K562 (cell line): Measurements from ENCODE around the gene PI4KA. TPM values are rescaled to one million over a fixed set of nuclear protein-coding genes. Genes with fewer than 3 reads are reported as not detected.
A peak's percentile ranks its signal among the peaks of the same experiment; 100 is the strongest.

Experiments used
- CBFA2T3 ChIP-seq: fragments of 450-650 bp; IDR thresholded peaks from 2 replicates; pipeline ENCODE4 v1.6.1; 2017
- CBX5 ChIP-seq: IDR thresholded peaks from 2 replicates; pipeline ENCODE4 v1.6.1; 2014; ENCODE audit warnings: low read depth, borderline replicate concordance
- CCAR2 ChIP-seq: fragments of 200-400 bp; formaldehyde crosslinking; IDR thresholded peaks from 2 replicates; pipeline ENCODE4 v1.6.1; 2017; ENCODE audit warnings: mild to moderate bottlenecking, low read depth, low read length
- CREBBP ChIP-seq: IDR thresholded peaks from one replicate; pipeline ENCODE4 v1.6.1; 2012; ENCODE audit warnings: low read depth, mild to moderate bottlenecking, control low read depth, inconsistent platforms, low read length
- ELF1 ChIP-seq: fragments of 200-800 bp; sonication (Bioruptor generic); IDR thresholded peaks from 2 replicates; pipeline ENCODE4 v1.6.1; 2016; ENCODE audit warnings: missing genetic modification characterization, missing compliant biosample characterization
- ETS2 ChIP-seq: IDR thresholded peaks from 2 replicates; pipeline ENCODE4 v1.6.1; 2016; ENCODE audit warnings: borderline replicate concordance, missing genetic modification characterization, mild to moderate bottlenecking, moderate library complexity, missing compliant biosample characterization; ENCODE audit not compliant: poor library complexity, severe bottlenecking
- FOXJ2 ChIP-seq: fragments of 200-800 bp; sonication (Bioruptor generic); IDR thresholded peaks from 2 replicates; pipeline ENCODE4 v1.6.1; 2016; ENCODE audit warnings: missing genetic modification characterization, missing compliant biosample characterization
- HDAC6 ChIP-seq: IDR thresholded peaks from 2 replicates; pipeline ENCODE4 v1.6.1; 2012; ENCODE audit warnings: low read depth, mild to moderate bottlenecking, control low read depth, inconsistent platforms, low read length, moderate library complexity
- HNRNPL ChIP-seq: fragments of 200-400 bp; formaldehyde crosslinking; IDR thresholded peaks from 2 replicates; pipeline ENCODE4 v1.6.1; 2017; ENCODE audit warnings: low read depth, mild to moderate bottlenecking, low read length
- MAFG ChIP-seq: fragments of 450-650 bp; conservative IDR thresholded peaks from 2 replicates; pipeline ENCODE4 v1.6.1; 2016; ENCODE audit warnings: missing genetic modification characterization, missing compliant biosample characterization
- MAFK ChIP-seq: IDR thresholded peaks from 2 replicates; pipeline ENCODE4 v1.6.1; 2011; ENCODE audit warnings: low read length, improper control_type of control experiment
- MIER1 ChIP-seq: fragments of 450-650 bp; IDR thresholded peaks from 2 replicates; pipeline ENCODE4 v1.6.1; 2016; ENCODE audit warnings: antibody characterized with exemption, mild to moderate bottlenecking, low read depth
- MTA1 ChIP-seq: fragments of 450-650 bp; IDR thresholded peaks from 2 replicates; pipeline ENCODE4 v1.6.1; 2017; ENCODE audit warnings: borderline replicate concordance
- NFIC ChIP-seq: fragments of 450-650 bp; IDR thresholded peaks from 2 replicates; pipeline ENCODE4 v1.6.1; 2017; ENCODE audit warnings: mild to moderate bottlenecking, inconsistent platforms
- SIX5 ChIP-seq, 2 experiments: IDR thresholded peaks; 2 replicates each; pipeline ENCODE4 v1.6.1; 2011; ENCODE audit warnings: low read length in 2 of 2, borderline replicate concordance in 1 of 2, low read depth in 1 of 2, mild to moderate bottlenecking in 1 of 2, moderate library complexity in 1 of 2; ENCODE audit not compliant: insufficient read depth in 1 of 2
- SP1 ChIP-seq: sonication (generic); formaldehyde crosslinking; IDR thresholded peaks from 2 replicates; pipeline ENCODE4 v1.8.1; 2022; ENCODE audit warnings: mild to moderate bottlenecking, missing genetic modification reagents
- TAF15 ChIP-seq: fragments of 200-400 bp; formaldehyde crosslinking; IDR thresholded peaks from 2 replicates; pipeline ENCODE4 v1.6.1; 2017; ENCODE audit warnings: mild to moderate bottlenecking, low read depth, low read length, moderate library complexity
- TAF7 ChIP-seq: fragments of 450-650 bp; IDR thresholded peaks from 2 replicates; pipeline ENCODE4 v1.6.1; 2016; ENCODE audit warnings: missing genetic modification characterization, missing compliant biosample characterization
- ZBTB1 ChIP-seq: sonication (generic); formaldehyde crosslinking; IDR thresholded peaks from 2 replicates; pipeline ENCODE4 v1.8.1; 2023; ENCODE audit warnings: missing genetic modification reagents, low read depth, mild to moderate bottlenecking, borderline replicate concordance
- ZNF274 ChIP-seq: IDR thresholded peaks from 2 replicates; pipeline ENCODE4 v1.6.1; 2011; ENCODE audit warnings: low read depth, mild to moderate bottlenecking, low read length, moderate library complexity, borderline replicate concordance
- ZNF311 ChIP-seq: fragments of 250-450 bp; sonication (Bioruptor Pico); IDR thresholded peaks from 2 replicates; pipeline ENCODE4 v1.4.0; 2020; ENCODE audit warnings: mild to moderate bottlenecking, moderate library complexity
- ZNF583 ChIP-seq: fragments of 250-450 bp; sonication (Bioruptor Pico); IDR thresholded peaks from 2 replicates; pipeline ENCODE4 v1.4.0; 2020
- polyA plus RNA-seq, 8 experiments: library from polyadenylated mRNA; depleted of rRNA in 4 of 8; stranded (reverse) in 5 of 8; unstranded in 3 of 8; fragments of >200 nt; fragmentation: Nextera tagmentation in 2 of 8; fragmentation: Illumina TruSeq in 1 of 8; extraction: Ambion mirVana in 2 of 8; extraction: Trizol in 1 of 8; gene quantifications; 2 replicates each; pipeline versions ENCODE4 v1.2.1 to v1.2.3, GENCODE V29; 2011 to 2014; ENCODE audit warnings: inconsistent platforms in 1 of 8, missing spikeins in 1 of 8
- total RNA-seq, 7 experiments: library from RNA; depleted of rRNA in 6 of 7; stranded (reverse); fragments of >200 nt in 6 of 7; fragmentation: Illumina TruSeq in 2 of 7; extraction: Trizol in 2 of 7; gene quantifications; 2 replicates each; pipeline versions ENCODE4 v1.2.1 to v1.2.3, GENCODE V29; 2011 to 2021; ENCODE audit warnings: low replicate concordance in 1 of 7
- TF ChIP-seq, protein P1 (sequence below), 2 experiments: fragments of 450-650 bp in 1 of 2; sonication (generic) in 1 of 2; formaldehyde crosslinking in 1 of 2; IDR thresholded peaks in 1 of 2; conservative IDR thresholded peaks in 1 of 2; 2 replicates each; pipeline versions ENCODE4 v1.6.1 to v1.8.1; 2016 to 2023; ENCODE audit warnings: mild to moderate bottlenecking in 2 of 2, moderate library complexity in 2 of 2, inconsistent platforms in 1 of 2, missing genetic modification reagents in 1 of 2
- TF ChIP-seq, protein P2 (sequence below), 2 experiments: IDR thresholded peaks; 2 replicates each; pipeline ENCODE4 v1.6.1; 2011; ENCODE audit warnings: borderline replicate concordance in 1 of 2, control low read depth in 1 of 2, low read depth in 1 of 2, low read length in 1 of 2, mild to moderate bottlenecking in 1 of 2, mixed read lengths in 1 of 2, moderate library complexity in 1 of 2; ENCODE audit not compliant: insufficient read depth in 1 of 2, insufficient read length in 1 of 2, poor library complexity in 1 of 2, severe bottlenecking in 1 of 2; ENCODE audit errors: extremely low read depth in 1 of 2
- TF ChIP-seq, protein P3 (sequence below), 2 experiments: fragments of 450-650 bp; IDR thresholded peaks; 2 replicates each; pipeline ENCODE4 v1.6.1; 2016
- TF ChIP-seq, protein P4 (sequence below): fragments of 250-450 bp; sonication (Bioruptor Pico); IDR thresholded peaks from 2 replicates; pipeline ENCODE4 v1.8.0; 2021; ENCODE audit warnings: moderate library complexity, mild to moderate bottlenecking, inconsistent platforms

PI4KA gene
- total and polyA plus RNA-seq, 9 of the 15 experiments (the other 6 are each of a cell fraction or from before 2014, with no cell fraction given) = 7.3 to 187 (median 84.7) TPM

DNA sequence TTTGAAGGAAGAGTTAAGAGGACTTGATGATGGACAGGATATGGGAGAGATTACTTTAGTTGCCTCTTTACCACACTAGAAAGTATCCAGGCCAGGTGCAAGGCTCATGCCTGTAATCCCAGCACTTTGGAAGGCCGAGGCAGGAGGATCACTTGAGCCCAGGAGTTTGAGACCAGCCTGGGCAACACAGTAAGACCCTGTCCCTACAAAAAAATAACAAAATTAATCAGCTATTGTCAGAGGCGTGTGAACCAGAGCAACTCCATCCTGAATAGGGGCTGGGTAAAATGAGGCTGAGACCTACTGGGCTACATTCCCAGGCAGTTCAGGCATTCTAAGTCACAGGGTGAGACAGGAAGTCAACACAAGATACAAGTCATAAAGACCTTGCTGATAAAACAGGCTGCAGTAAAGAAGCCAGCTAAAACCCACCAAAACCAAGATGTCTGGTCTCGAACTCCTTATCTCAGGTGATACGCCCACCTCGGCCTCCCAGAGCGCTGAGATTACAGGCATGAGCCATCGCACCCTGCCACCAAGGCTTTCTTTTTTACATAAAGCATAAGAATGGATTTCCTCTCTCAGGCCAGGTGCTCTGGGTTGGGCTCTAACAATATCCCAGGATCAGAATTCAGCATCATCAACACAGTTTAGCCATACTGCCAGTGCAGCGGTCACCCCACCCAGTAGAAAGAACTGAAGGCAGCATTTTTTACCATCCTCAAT lies 17.8 kb downstream of the PI4KA start (continued):
- TF ChIP-seq, protein P1, sequence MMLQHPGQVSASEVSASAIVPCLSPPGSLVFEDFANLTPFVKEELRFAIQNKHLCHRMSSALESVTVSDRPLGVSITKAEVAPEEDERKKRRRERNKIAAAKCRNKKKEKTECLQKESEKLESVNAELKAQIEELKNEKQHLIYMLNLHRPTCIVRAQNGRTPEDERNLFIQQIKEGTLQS (IDR thresholded peaks at IDR 0.05) = no peak
- TF ChIP-seq, protein P1 (CRISPR knock-in tag; conservative IDR thresholded peaks at IDR 0.05) = 0 out of 2 replicates have a peak, but pooled peaks have one; percentile 9
- peak; percentile 71; the same call in 1 of the 2 replicates for TF ChIP-seq ZNF583
- no peak for TF ChIP-seq SIX5 (IDR thresholded peaks at IDR 0.05; ENCODE audit: borderline replicate concordance in 1 of 2, insufficient read depth in 1 of 2, low read depth in 1 of 2, low read length in 2 of 2)
- no peak for TF ChIP-seq CBX5
- TF ChIP-seq CREBBP = no peak
- TF ChIP-seq CCAR2 = no peak
- TF ChIP-seq FOXJ2 = no peak
- no peak for TF ChIP-seq CBFA2T3
- TF ChIP-seq MAFG (tag) = no peak
- no peak for TF ChIP-seq TAF15
- TF ChIP-seq MIER1 = no peak
- TF ChIP-seq, protein P2, sequence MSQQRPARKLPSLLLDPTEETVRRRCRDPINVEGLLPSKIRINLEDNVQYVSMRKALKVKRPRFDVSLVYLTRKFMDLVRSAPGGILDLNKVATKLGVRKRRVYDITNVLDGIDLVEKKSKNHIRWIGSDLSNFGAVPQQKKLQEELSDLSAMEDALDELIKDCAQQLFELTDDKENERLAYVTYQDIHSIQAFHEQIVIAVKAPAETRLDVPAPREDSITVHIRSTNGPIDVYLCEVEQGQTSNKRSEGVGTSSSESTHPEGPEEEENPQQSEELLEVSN (IDR thresholded peaks at IDR 0.05; ENCODE audit: borderline replicate concordance in 1 of 2, extremely low read depth in 1 of 2, insufficient read depth in 1 of 2, insufficient read length in 1 of 2, low read depth in 1 of 2, low read length in 1 of 2, poor library complexity in 1 of 2, severe bottlenecking in 1 of 2) = no peak
- no peak for TF ChIP-seq HDAC6
- TF ChIP-seq, protein P3, sequence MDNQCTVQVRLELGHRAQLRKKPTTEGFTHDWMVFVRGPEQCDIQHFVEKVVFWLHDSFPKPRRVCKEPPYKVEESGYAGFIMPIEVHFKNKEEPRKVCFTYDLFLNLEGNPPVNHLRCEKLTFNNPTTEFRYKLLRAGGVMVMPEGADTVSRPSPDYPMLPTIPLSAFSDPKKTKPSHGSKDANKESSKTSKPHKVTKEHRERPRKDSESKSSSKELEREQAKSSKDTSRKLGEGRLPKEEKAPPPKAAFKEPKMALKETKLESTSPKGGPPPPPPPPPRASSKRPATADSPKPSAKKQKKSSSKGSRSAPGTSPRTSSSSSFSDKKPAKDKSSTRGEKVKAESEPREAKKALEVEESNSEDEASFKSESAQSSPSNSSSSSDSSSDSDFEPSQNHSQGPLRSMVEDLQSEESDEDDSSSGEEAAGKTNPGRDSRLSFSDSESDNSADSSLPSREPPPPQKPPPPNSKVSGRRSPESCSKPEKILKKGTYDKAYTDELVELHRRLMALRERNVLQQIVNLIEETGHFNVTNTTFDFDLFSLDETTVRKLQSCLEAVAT (IDR thresholded peaks at IDR 0.05) = no peak
- TF ChIP-seq, protein P4, sequence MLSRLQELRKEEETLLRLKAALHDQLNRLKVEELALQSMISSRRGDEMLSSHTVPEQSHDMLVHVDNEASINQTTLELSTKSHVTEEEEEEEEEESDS (CRISPR knock-in tag) = no peak
- no peak for TF ChIP-seq MTA1
- no peak for TF ChIP-seq HNRNPL
- no peak; the same call in 1 of the 2 replicates for TF ChIP-seq TAF7 (tag)
- TF ChIP-seq ZNF274 = no peak
- no peak for TF ChIP-seq NFIC
- no peak; the same call in 1 of the 2 replicates for TF ChIP-seq MAFK
- no peak for TF ChIP-seq ELF1
- TF ChIP-seq ZNF311 (CRISPR knock-in tag) = peak; percentile 69; the same call in 1 of the 2 replicates
- TF ChIP-seq ZBTB1 (CRISPR knock-in tag) = peak; percentile 74; the same call in 1 of the 2 replicates
- TF ChIP-seq ETS2 (tag) = no peak
- TF ChIP-seq SP1 (CRISPR knock-in tag) = no peak
